ENCODE measurements around the gene CBX7. TPM values are rescaled to one million over a fixed set of nuclear protein-coding genes. Genes with fewer than 3 reads are reported as not detected.
A peak's percentile ranks its signal among the peaks of the same experiment; 100 is the strongest.

CBX7 gene
- 2.0 and 14.5 TPM in 2 replicates for total RNA-seq

DNA sequence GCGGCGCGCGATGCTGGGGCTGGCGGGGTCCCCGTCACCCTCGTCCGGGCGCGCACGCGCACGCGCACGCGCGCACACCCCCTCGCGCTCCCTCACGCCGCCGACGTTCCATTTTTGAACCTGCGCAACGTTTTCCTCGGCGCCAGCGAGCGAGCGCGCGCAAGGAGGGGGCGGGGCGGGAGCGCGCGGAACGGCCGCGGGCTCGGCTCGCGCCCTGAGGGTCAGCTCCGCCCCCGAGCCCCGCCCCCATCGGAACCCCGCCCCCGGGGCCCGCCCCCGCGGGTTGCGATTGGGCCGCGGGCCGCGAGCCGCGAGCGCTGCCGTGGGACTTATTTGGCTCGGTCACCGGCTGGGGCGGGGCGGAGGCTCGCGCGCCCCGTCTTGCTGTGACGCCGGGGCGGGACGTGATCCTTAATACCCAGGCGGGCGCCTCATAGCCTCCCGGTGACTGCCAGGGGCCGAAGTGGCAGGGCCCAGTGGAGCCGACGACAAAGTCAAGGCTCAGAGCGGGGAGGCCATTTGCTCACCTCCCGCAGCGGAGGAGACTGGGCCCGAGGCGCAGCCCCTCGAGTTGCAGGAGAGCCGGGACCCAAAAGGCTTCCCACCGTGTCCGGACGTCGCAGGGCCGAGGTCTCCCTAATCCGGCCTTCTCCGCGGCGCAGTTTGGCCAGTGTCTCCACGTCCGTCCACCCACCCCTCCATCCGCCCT lies at the start of gene CBX7:
TSS of gene CBX7 (minus strand) at position 170 of the 709 bp plus-strand sequence. CDS start 236 bp downstream, outside the sequence.
- no peak for DNase-seq (ENCODE audit: extremely low read depth, low read depth, low spot score)

DNA sequence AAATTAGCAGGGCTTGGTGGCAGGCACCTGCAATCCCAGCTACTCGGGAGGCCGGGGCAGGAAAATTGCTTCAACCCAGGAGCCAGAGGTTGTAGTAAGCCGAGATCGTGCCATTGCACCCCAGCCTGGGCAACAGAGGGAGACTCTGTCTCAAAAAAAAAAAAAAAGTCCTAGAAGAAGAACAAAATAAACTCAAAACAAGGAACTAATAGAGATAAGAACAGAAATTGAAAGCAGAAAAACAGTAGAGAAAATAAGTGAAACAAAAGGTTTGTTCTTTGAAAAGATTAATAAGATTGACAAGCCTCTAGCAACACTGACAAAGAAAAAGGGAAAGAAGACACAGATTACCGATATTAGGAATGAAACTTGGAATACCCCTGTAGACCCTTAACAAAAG lies 45.1 kb upstream of the CBX7 start:
- DNase-seq (ENCODE audit: extremely low read depth, low read depth, low spot score) = no peak

DNA sequence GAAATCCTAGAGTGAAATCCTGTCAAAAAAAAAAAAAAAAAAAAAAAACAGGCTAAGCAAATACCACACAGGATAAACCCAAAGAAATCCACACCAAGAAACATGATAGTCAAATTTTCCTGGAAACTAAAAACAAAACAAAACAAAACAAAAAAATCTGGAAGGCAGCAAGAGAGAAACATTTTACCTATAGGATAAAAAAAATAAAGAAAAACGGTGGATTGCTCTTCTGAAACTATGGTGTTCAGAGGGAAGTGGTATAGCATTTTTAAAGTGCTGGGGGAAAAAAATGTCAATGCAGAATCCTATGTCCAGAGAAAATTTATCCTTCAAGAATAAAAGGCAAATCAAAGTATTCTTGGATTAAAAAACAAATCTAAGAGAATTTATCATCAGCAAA lies 41.6 kb upstream of the CBX7 start:
- no peak for DNase-seq (ENCODE audit: extremely low read depth, low read depth, low spot score)

DNA sequence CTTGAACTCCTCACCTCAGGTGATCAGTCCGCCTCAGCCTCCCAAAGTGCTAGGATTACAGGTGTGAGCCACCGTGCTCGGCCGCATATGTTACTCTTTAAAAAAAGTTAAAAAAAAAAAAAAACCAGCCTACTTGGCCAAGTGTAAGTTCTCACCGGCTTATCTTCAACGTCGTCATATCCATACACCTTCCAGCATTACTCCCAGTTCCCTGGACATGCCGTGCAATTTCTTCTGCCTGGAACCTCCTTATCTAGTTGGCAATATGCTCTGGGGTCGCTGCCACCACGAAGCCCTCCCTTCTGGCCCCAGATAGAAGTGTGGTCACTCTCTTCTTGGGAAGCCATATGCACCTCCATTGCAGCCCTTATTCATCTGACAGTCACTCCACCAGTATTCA lies 36.3 kb upstream of the CBX7 start:
- no peak for DNase-seq (ENCODE audit: extremely low read depth, low read depth, low spot score)

DNA sequence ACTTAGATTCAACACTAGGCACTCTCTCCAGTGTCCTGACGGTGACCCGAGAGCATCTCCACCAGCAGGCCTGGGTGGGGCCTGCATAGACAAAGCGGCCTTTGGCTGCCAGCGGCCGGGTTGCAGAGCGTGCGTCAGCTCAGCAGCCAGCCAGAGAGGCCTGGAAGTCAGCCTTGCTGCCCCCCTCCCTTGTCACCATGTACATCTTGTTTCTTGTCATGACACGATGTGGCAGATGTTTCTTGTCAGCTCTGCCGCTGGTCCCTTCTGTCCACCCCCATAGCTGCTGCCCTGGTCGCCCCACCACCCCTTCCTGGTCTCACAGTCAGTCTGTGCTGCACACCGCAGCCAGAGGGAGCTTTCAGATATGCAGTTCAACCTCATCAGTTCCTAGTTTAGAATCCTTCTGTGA lies 33.1 kb upstream of the CBX7 start:
- no peak for DNase-seq (ENCODE audit: extremely low read depth, low read depth, low spot score)

DNA sequence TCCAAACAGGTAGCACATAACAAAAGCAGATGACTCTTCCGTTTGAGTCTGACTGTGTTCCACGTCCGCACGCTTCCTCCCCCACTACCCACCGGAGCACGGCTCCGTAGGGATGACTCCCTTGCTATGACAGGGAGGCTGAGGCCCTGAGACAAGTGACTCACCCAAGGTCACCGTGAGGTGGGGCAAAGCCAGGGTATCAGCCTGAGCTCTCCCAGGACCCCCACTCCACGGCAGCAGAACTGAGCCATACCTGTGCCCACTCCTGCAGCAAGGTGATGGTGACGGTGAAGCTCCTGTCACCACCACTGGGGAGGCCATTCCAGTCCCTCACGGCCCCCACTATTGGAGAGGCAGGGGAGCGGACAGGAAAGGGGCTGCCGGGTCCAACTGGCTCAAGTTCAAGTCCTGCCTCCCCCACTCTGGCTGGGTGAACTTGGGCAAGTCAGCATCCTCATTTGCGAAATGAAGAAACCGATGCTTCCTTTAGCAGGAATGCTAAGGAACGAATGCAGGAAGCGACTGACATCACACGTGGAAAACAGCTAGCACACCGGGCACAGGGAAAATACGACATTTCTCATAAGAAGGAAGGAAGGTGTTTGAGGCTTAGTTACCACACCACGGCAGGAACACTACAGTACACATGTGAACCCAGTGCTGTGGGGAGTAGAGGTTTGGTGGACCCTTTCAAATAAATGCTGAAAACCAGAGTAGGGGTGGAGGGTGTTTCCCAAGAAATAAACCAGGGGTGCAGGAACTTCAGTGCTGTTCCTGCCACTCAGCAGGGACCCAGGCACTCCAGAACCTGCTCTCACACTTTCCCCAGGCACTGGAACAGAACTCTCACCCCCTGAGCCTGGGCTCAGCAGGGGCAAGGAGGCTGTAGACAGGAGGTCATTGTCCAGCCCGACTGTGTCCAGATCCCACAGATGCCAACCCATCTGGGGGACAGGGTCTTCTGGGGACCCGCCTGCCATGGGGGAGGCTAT lies 32.4 kb upstream of the CBX7 start:
- peak; percentile 66 for DNase-seq (ENCODE audit: extremely low read depth, low read depth, low spot score)

DNA sequence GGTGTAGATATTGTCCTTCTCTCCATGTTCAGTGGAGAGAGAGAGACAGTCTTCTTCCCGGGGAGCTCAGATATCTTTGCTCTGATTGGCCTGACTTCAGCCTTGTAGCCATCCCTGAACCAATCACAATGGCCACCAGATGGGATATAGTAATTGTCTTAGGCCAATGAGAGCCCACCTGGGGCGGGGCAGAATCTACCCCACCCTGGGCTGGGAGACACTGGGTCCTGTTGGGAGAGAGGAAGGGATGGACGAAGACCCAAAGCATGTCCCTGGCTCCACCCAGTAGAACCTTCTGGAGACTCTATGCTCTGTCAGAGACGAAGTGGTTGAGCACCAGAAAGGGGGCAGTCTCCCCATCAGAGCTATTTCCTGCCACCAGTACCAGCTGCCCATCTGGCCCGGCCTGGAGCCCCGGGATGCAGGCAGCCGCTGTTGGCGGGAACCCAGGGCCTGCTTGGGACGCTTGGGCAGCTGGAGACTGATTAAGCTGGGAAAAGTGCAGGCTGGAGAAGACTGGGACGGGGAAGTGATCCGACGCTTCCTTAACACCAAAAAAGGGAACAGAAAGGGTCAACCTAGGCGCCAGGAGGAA lies 31.6 kb upstream of the CBX7 start:
- no peak for DNase-seq (ENCODE audit: extremely low read depth, low read depth, low spot score)

DNA sequence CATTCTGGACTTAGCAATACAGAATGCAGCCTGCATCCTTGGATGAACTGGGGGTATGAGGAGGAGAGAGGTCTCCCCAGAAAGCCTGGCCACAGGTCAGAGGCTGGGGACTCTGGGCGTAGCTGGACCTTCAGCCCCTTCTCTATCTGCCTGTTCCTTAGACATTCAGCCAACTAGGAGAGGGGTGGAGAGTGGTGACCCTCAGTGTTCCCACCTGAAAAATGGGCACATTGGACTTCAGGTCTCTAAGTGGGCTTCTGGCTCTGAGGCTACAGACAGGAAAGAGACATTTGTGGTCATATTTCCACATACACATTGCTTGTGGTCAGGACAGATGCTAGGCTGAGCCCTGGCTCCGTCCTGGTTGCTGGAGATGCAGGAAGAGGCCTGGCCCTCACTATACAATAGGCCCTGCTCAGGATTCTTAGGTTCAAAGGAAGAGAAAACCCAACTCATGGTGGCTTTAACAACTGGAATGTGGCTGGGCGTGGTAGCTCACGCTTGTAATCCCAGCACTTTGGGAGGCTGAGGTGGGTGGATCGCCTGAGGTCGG lies 30.1 kb upstream of the CBX7 start:
- no peak for DNase-seq (ENCODE audit: extremely low read depth, low read depth, low spot score)

DNA sequence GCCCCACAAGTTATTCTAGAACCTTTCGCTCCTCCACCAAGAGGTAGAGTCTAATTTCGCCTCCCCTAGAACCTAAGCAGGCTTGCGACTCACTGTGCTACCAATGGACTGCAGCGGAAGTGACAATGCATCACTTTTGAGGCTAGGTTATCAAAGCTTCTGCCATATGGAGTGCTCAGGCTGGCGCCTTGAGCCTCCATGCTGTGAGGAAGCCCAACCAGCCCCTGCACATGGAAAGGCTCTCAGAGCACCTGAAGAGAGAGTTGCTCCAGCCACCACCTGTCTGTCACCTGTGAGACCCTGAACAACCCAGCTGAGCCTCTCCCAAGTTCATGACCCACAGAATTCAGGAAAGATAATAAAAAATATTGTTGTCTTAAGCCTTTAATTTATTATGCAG lies 29.3 kb upstream of the CBX7 start:
- DNase-seq (ENCODE audit: extremely low read depth, low read depth, low spot score) = no peak

DNA sequence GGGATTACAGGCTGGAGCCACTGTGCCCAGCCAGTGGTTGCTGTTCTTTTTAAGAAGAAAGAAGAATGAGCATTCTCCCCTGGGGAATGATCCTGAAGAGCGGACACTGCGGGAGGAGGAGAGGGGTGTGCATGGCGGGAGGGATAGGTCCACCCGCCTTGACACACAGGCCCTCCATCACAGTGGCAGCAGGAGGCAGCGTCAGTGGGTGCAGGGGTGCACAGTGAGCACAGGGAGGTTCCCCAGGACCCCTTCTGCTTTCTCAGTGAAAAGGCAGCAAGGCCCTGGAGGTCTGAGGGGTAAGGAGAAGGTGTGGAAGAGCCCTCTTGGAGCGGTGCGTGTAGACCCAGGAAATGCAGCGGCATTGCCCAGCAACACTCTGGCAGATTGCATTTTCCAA lies 28.9 kb upstream of the CBX7 start:
- no peak for DNase-seq (ENCODE audit: extremely low read depth, low read depth, low spot score)

DNA sequence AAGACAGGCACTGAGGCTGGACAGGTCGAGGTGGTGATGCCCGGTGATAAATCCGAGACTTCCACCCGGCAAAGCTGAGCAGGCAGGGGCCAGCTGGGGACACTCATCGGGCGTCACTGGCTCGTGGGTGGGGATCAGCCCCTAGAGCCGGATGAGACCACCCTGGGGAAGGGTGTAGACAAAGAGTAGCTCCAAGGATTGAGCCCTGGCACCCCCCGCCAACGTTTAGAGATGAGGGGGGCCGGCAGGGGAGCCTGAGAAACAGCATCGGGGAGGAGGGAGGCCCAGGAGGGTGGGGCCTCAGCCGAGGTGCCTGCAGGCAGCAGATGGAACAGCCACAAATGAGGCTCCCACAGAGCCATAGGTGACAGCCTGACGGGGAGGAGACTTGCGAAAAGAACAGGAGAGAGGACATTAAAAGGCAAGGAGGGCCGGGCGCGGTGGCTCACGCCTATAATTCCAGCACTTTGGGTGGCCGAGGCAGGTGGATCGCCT lies 27.4 kb upstream of the CBX7 start:
- no peak for DNase-seq (ENCODE audit: extremely low read depth, low read depth, low spot score)

DNA sequence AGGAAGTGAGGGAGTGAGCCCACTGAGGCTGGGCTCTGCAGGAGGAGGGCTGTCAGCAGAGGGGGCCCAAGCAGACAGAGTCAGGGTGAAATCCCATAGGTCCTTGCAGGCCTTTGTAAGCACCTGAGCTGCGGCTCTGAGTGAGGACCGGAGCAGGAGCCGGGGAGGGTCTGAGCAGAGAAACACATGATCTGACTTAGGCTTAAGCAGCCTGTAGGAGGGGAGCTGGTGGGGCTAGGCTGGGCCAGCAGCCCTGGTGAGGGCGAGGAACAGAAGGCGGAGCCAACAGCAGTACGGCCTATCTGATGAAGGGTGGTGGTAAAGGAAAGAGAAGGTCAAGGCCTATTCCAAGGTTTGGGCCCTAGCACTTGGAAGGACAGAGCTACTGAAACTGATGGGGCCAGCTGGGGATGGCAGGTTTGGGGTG lies 26.9 kb upstream of the CBX7 start:
- DNase-seq (ENCODE audit: extremely low read depth, low read depth, low spot score) = no peak

DNA sequence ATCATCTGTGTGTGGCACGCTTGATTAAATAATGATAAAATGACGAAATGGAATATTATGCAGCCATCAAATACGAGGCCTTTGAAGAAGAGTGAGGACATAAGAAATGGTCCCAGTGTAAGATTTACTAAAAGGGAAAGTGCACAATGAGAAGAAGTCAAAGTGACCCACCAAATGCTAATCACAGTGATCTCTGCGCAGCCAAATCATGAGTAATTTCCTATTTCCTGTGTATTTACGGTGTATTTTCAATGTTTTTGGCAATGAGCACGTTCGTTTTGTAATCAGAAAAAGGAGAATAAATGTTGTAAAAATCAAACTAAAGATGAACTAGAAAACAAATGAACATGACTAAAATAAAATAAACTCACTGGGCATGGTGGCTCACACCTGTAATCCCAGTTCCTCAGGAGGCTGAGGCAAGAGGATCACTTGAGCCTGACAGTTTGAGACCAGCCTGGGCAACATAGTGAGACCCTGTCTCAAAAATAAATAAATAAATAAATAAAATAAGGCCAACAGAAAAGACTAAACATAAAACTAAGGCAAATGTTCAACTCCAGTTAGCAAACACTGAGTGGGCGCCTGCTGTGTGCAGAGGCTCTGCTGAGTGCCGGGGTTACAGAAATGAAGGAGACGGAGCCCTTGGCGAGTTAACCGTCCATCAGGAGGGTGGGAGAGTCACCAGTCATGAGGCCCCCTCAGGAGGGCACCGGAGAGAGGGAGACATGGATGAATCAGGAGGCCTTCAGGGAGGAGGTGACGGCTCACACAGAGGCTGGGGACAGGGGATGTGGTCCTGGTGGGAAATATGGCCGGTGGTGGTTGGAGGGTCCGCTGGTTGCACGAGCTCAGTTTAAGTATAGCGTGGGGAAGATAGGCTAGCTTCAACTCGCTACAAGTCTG lies 26.0 kb upstream of the CBX7 start:
- peak; percentile 79 for DNase-seq (ENCODE audit: extremely low read depth, low read depth, low spot score)

DNA sequence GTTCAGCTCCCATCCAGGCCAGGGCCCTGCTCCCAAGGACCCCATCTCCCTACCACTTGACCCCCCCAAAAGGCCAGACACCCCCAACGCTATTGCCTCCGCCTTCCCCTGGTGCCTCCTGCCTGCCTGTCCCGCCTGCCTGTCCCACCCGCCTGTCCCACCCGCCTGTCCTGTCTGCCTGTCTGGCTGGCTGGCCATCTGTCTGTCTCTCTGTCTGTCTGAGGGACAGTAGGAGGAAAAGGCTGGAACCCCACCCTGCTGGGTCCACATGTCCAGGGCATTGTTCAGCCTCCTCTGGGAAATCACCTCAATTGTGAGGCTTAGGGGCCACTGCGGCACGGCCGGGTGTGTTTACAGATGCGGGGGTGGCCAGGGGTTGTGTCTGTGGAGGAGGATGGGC lies 25.3 kb upstream of the CBX7 start:
- DNase-seq (ENCODE audit: extremely low read depth, low read depth, low spot score) = no peak

DNA sequence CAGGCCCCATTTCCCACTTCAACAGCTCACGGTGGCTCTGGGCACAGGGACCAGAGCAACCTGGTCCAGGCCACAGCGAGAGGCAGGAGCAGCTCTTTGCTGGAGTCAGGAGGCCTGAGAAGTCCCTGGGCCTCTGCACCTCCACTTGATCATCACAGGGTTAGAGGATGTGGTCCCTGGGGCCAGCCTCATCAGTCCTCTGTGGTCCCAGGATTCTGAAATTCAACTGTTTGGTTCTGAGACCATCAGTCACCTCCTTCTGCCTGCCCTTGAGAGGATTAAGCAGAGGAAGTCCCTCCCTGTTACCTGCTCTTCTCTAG lies 24.9 kb upstream of the CBX7 start:
- DNase-seq (ENCODE audit: extremely low read depth, low read depth, low spot score) = no peak

DNA sequence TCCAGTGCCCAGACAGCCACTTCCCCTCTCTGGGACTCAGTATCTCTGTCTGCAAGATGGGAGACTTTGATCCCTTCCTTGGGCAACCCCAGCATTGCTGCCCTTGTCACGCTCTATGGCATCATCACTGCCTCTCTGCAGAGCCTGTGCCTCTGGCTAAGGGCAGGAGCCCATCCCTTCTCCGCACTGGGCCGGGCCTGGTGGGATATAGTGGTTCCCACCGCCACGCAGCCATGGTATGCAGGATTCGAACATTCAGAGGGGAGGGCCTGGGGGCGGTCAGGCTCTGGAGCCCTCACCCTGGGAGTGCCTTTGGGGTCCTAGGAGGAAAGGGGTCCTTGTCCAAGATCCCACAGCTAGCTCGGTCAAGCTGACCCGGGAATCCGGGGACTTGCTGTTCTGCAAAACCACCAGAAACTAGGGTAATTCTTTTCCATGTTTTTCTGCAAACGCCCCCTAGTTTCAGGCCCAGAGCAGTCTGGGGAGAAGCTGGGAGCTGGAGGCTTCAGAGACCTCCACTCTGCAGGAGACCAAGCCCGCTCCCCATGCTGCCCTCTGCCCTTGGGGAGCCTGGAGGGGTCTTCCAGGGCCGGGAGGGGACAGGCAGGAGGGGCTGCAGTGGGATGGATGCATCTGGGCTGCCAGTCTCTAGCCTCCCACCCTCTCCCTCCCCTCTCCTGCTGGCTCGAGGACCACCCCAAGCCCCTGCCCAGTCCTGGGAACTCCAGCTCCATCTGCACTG lies 24.4 kb upstream of the CBX7 start:
- DNase-seq (ENCODE audit: extremely low read depth, low read depth, low spot score) = no peak

DNA sequence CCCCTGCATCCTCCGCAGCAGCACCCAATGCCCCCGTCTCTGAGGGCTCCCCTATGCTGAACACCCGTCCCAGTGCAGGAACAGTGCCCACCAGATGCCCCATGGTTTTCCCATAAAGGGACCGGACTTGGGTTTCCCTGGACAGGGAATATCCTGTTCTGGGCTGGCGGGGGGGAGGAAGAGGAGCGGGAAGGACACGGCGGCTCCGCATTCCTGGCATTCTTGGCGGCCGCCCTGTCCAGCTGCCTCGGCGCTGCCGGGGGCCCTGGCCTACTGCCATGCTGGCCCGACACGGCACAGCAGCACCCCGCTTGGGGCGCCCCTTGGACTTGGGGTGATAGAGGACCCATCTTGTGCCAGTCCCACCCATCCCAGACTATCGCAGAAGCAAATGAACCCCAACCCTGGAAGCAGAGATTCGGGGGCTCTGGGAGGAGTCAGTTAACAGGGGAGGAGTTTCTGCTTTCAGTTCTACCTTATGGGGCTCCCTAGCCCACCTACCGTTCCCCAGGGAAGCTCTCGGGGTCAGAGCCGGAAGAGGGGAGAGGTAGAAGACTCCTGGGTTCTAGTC lies 23.7 kb upstream of the CBX7 start:
- no peak for DNase-seq (ENCODE audit: extremely low read depth, low read depth, low spot score)

DNA sequence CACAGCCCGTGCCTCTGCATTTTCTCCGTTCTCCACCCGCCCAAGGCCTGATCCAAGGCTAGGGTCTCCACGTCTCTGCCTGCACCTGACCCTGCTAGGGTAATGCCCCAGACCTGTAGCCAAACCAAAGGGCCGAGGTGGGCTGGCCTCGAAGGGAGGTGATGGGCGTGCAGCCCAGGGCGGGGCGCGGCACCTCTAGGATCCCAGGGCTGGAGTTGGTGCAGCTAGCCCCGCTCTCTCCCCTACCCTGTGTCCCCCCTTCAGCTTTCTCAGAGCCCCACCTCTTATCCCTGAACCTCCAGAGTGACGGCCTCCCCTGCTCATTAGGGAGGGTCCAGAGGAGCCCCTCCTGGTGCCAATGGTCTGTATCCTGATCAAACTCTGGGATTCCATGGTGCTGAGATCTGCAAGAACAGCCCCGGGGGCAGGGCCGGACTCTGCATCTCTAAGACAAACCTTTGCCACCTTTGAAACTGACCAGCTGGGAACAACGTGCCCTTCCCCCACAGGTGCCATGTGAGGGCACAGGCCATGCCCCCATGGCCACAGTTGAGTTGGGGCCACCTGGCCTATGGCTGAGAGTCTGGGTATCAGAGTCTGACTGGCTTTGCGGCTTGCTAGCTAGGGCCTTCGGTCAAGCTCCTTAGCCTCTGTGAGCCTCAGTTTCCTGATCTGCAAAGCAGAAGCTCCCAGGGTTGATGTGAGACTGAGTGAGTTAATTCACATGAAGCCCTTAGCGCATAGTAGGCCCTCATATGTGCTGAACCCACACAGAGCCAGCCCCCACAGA lies 23.1 kb upstream of the CBX7 start:
- no peak for DNase-seq (ENCODE audit: extremely low read depth, low read depth, low spot score)
